GM12878 (cell line): ENCODE measurements around the gene TMEM72. TPM values are rescaled to one million over a fixed set of nuclear protein-coding genes. Genes with fewer than 3 reads are reported as not detected.

Experiments
- ATAC-seq: fragments of 200-7000 bp; cut with Tn5 transposase; 3 replicates; pipeline ENCODE4 v1.9.1; 2020; ENCODE audit warnings: mild to moderate bottlenecking, moderate library complexity
- BruUV-seq: library from RNA; stranded (reverse); fragments of 400-500 nt; replicated peaks from 2 replicates; lab custom pipeline; 2021; lab: Mats Ljungman, UMichigan
- CTCF ChIA-PET: fragments of 300-600 bp; sonication (Branson Sonifier 250); formaldehyde crosslinking; extraction: SDS; loops from one replicate; lab custom pipeline; 2021; ENCODE audit warnings: inconsistent platforms; lab: Yijun Ruan, JAX
- POLR2A ChIA-PET: fragments of 350-600 bp; formaldehyde crosslinking; extraction: SDS; loops from one replicate; lab custom pipeline; 2021; ENCODE audit warnings: inconsistent platforms; lab: Charles Lee
- RAD21 ChIA-PET: fragments of 300-600 bp; sonication (Branson Sonifier 250); formaldehyde crosslinking; loops from one replicate; lab custom pipeline; 2023; ENCODE audit warnings: antibody characterized with exemption; ENCODE audit not compliant: unreplicated experiment; lab: Charles Lee
- SMC1A ChIA-PET: fragments of 300-600 bp; sonication (Branson Sonifier 250); formaldehyde crosslinking; loops from one replicate; lab custom pipeline; 2023; ENCODE audit not compliant: unreplicated experiment, uncharacterized antibody; lab: Charles Lee
- DNase-seq: peaks from one replicate; pipeline ENCODE4 v3.0.0-alpha.2; 2011; ENCODE audit warnings: low read depth, low spot score
- FAIRE-seq: peaks from 3 replicates; lab custom pipeline; 2011; peaks lifted over from hg19 to GRCh38; lab: Jason Lieb, UNC
- H2AFZ ChIP-seq: 2 replicates; pipeline ENCODE4 v1.6.0; 2011; ENCODE audit warnings: low read depth, low read length, control low read depth; ENCODE audit not compliant: control insufficient read depth
- H3K27ac ChIP-seq: 2 replicates; pipeline ENCODE4 v1.5.1; 2011; ENCODE audit warnings: control low read depth; ENCODE audit not compliant: control insufficient read depth, insufficient read depth
- H3K27me3 ChIP-seq, 2 experiments: replicated peaks in 1 of 2; 2 replicates each; pipeline versions ENCODE4 v1.6.0 to v1.6.1; 2011; ENCODE audit warnings: low read length in 1 of 2; ENCODE audit not compliant: control insufficient read depth in 2 of 2, insufficient read depth in 2 of 2
- H3K36me3 ChIP-seq, 2 experiments: 2 replicates each; pipeline ENCODE4 v1.5.1; 2011; ENCODE audit warnings: low read length in 1 of 2; ENCODE audit not compliant: control insufficient read depth in 2 of 2, insufficient read depth in 2 of 2
- H3K4me1 ChIP-seq: 2 replicates; pipeline ENCODE4 v1.6.1; 2011; ENCODE audit warnings: mild to moderate bottlenecking, low read length, moderate library complexity, mixed read lengths; ENCODE audit not compliant: control insufficient read depth, insufficient read depth
- H3K4me2 ChIP-seq: 2 replicates; pipeline ENCODE4 v1.6.0; 2011; ENCODE audit warnings: control low read depth; ENCODE audit not compliant: control insufficient read depth, insufficient read depth
- H3K4me3 ChIP-seq: fragments of 200-600 bp; sonication (generic); 2 replicates; pipeline ENCODE4 v1.5.1; 2016
- H3K79me2 ChIP-seq: 2 replicates; pipeline ENCODE4 v1.6.0; 2011; ENCODE audit warnings: low read length; ENCODE audit not compliant: control insufficient read depth, insufficient read depth
- H3K9ac ChIP-seq: 2 replicates; pipeline ENCODE4 v1.8.0; 2011; ENCODE audit warnings: low read length, control low read depth, mixed read lengths; ENCODE audit not compliant: control insufficient read depth, insufficient read depth
- H3K9me3 ChIP-seq: replicated peaks from 3 replicates; pipeline ENCODE4 v1.5.1; 2011; ENCODE audit warnings: mild to moderate bottlenecking, low read length; ENCODE audit not compliant: control insufficient read depth, insufficient read depth
- H4K20me1 ChIP-seq: 2 replicates; pipeline ENCODE4 v1.6.0; 2011; ENCODE audit not compliant: control insufficient read depth, insufficient read depth
- BCL3 ChIP-seq: IDR thresholded peaks from 2 replicates; pipeline ENCODE4 v1.6.1; 2011; ENCODE audit warnings: borderline replicate concordance, low read depth, mild to moderate bottlenecking, moderate library complexity, low read length; ENCODE audit not compliant: insufficient read depth, poor library complexity, severe bottlenecking
- CUX1 ChIP-seq: IDR thresholded peaks from 2 replicates; pipeline ENCODE4 v1.6.1; 2012; ENCODE audit warnings: improper control_type of control experiment, low read depth, low read length; ENCODE audit not compliant: insufficient replicate concordance
- HSF1 ChIP-seq: fragments of 150-350 bp; IDR thresholded peaks from 2 replicates; pipeline ENCODE4 v1.6.1; 2014; ENCODE audit warnings: mild to moderate bottlenecking, low read depth, low read length
- PAX5 ChIP-seq: IDR thresholded peaks from 2 replicates; pipeline ENCODE4 v1.6.1; 2011; ENCODE audit warnings: low read depth, low read length, borderline replicate concordance
- POU2F2 ChIP-seq: IDR thresholded peaks from 3 replicates; pipeline ENCODE4 v1.6.1; 2011; ENCODE audit warnings: low read depth, mild to moderate bottlenecking, low read length, borderline replicate concordance
- RAD21 ChIP-seq: IDR thresholded peaks from 2 replicates; pipeline ENCODE4 v1.6.1; 2011; ENCODE audit warnings: mild to moderate bottlenecking, low read depth, low read length, moderate library complexity; ENCODE audit not compliant: insufficient read depth
- RAD51 ChIP-seq: fragments of 450-650 bp; IDR thresholded peaks from 2 replicates; pipeline ENCODE4 v1.6.1; 2016; ENCODE audit warnings: moderate library complexity, mild to moderate bottlenecking, inconsistent platforms
- RB1 ChIP-seq: fragments of 450-650 bp; formaldehyde crosslinking; IDR thresholded peaks from 2 replicates; pipeline ENCODE4 v1.6.1; 2017; ENCODE audit warnings: mild to moderate bottlenecking, borderline replicate concordance
- SKIL ChIP-seq: fragments of 450-650 bp; IDR thresholded peaks from 2 replicates; pipeline ENCODE4 v1.6.1; 2017; ENCODE audit warnings: mild to moderate bottlenecking, low read depth, inconsistent platforms; ENCODE audit not compliant: poor library complexity, severe bottlenecking
- SMARCA5 ChIP-seq: fragments of 450-650 bp; IDR thresholded peaks from 2 replicates; pipeline ENCODE4 v1.6.1; 2017; ENCODE audit warnings: mild to moderate bottlenecking
- ZNF207 ChIP-seq: fragments of 450-650 bp; IDR thresholded peaks from 2 replicates; pipeline ENCODE4 v1.6.1; 2014; ENCODE audit warnings: antibody characterized with exemption, mild to moderate bottlenecking, borderline replicate concordance
- ZNF24 ChIP-seq: fragments of 450-650 bp; IDR thresholded peaks from 2 replicates; pipeline ENCODE4 v1.6.1; 2017; ENCODE audit warnings: antibody characterized with exemption, mild to moderate bottlenecking
- WGBS: methylation state at CpG from one replicate; pipeline ENCODE4 v1.1.6; 2016; ENCODE audit warnings: low lambda C conversion rate; ENCODE audit not compliant: insufficient replicate concordance, insufficient coverage; ENCODE audit errors: missing lambda C conversion rate; 5-methylcytosine and 5-hydroxymethylcytosine counted together
- in situ Hi-C: fragments of 300-500 bp; cut with MboI; formaldehyde crosslinking; loops from 9 replicates; pipeline ENCODE4 v1.14.3; 2018; ENCODE audit warnings: mixed read lengths
- intact Hi-C: fragments of 100-400 bp; cut with micrococcal nuclease; formaldehyde crosslinking; loops from one replicate; pipeline ENCODE4 v1.14.2; 2022; ENCODE audit not compliant: unreplicated experiment
- polyA plus RNA-seq, 11 experiments: library from polyadenylated mRNA; depleted of rRNA in 4 of 11; unstranded in 6 of 11; stranded (reverse) in 5 of 11; fragments of >200 nt; fragmentation: Nextera tagmentation in 4 of 11; fragmentation: Illumina TruSeq in 1 of 11; extraction: Ambion mirVana in 4 of 11; extraction: Trizol in 1 of 11; gene quantifications; 1 replicate in 1 of 11; 2 replicates in 10 of 11; pipeline versions ENCODE4 v1.2.1 to v1.2.3, GENCODE V29; 2011 to 2016; ENCODE audit warnings: inconsistent platforms in 2 of 11, missing spikeins in 2 of 11, low read depth in 1 of 11
- total RNA-seq, 4 experiments: library from RNA; depleted of rRNA in 3 of 4; stranded (reverse); fragments of >200 nt in 3 of 4; fragmentation: Illumina TruSeq in 1 of 4; extraction: Trizol in 1 of 4; gene quantifications; 2 replicates each; pipeline versions ENCODE4 v1.2.1 to v1.2.3, GENCODE V29; 2013 to 2021

TMEM72 gene
- total and polyA plus RNA-seq, 10 of the 15 experiments (the other 5 are each of a cell fraction or from before 2014, with no cell fraction given): 0.12 TPM; not detected in 9

GRCh38 chr10:44984671-44985101 lies 73.5 kb downstream of the TMEM72 start (continued):
- no peak for TF ChIP-seq CUX1
- TF ChIP-seq RAD51: no peak
- TF ChIP-seq SMARCA5: no peak
- TF ChIP-seq PAX5: no peak
- no peak for TF ChIP-seq RAD21
- no peak for TF ChIP-seq RB1

GRCh38 chr10:44985175-44985681 lies 74.1 kb downstream of the TMEM72 start:
- H3K4me2 ChIP-seq: no peak overlapping the region
- no peak for DNase-seq
- ChIA-PET POLR2A (interaction anchor here (1.6 kb wide), 1 partner anchor 19 kb away, joined by 3 read pairs; no protein-coding TSS in a partner anchor), RAD21 (no interaction called here), CTCF (no interaction called here), SMC1A (no interaction called here)
- peaks cover 17% of the 10 kb centered on the region for H3K4me1 ChIP-seq
- H3K36me3 ChIP-seq: peaks cover 3 to 4% of the 10 kb centered on the region in 2 experiments; a peak in 3 of 4 replicates
- no peaks in the 10 kb centered on the region for H4K20me1 ChIP-seq
- H3K27ac ChIP-seq: no peak overlapping the region
- 54% methylated on average over 9 of the region's 9 CpGs for WGBS
- in situ Hi-C loops (no loop called here), intact Hi-C loops (no loop called here)
- no peaks in the 10 kb centered on the region for H3K79me2 ChIP-seq
- BruUV-seq: no TSS peak
- H2AFZ ChIP-seq: no peak overlapping the region
- H3K9me3 ChIP-seq: no peaks in the 10 kb centered on the region
- ATAC-seq: no peak
- no peak for FAIRE-seq
- no peak overlapping the region for H3K9ac ChIP-seq
- no peak overlapping the region for H3K4me3 ChIP-seq
- H3K27me3 ChIP-seq: no peaks in the 10 kb centered on the region
- TF ChIP-seq ZNF207 (no peak), HSF1 (no peak), ZNF24 (no peak), SKIL (no peak), POU2F2 (no peak), RAD21 (no peak), BCL3 (no peak)
